Mesenchymal stem cell (in vitro differentiated cells and primary cell): ENCODE results near the gene VARS1. TPM values are rescaled to one million over a fixed set of nuclear protein-coding genes. Genes with fewer than 3 reads are reported as not detected.

Source experiments
- small RNA-seq: library from polyadenylated mRNA; stranded (forward); fragments of <200 nt; extraction: miRNeasy Mini kit (QIAGEN cat#:217004); gene quantifications from one replicate; pipeline ENCODE3, GENCODE V24; 2013; ENCODE audit warnings: low read depth

The VARS1 gene

Small RNA genes lying within 50 kb of the gene (small RNA-seq; reads per million reads assigned to genes)
- gene MSH5-SAPCD1 (not detected), gene RF00019 (not detected), gene RNU6-850P (not detected), gene SAPCD1 (not detected), gene SNORD48 (7,662 reads per million, percentile 99 among the genes with 10 or more reads in this experiment), gene SNORD52 (not detected)
